Measurements from ENCODE around the gene ANTXR1.

The ANTXR1 gene

GRCh38 chr2:69139778-69140670 lies 127.0 kb downstream of the ANTXR1 start:
- DNase-seq, result no peak

GRCh38 chr2:69141061-69141460 lies 128.1 kb downstream of the ANTXR1 start:
- no peak for DNase-seq

GRCh38 chr2:69143748-69144360 lies 130.9 kb downstream of the ANTXR1 start:
- no peak for DNase-seq

GRCh38 chr2:69145204-69145603 lies 132.2 kb downstream of the ANTXR1 start:
- DNase-seq, result no peak

GRCh38 chr2:69147841-69148533 lies 135.0 kb downstream of the ANTXR1 start:
- no peak for DNase-seq

- DNase-seq, result no peak
Observed at GRCh38 chr2:69149631-69150215, 136.7 kb downstream of the ANTXR1 start.

- DNase-seq, result no peak
Observed at GRCh38 chr2:69151931-69152330, 139.0 kb downstream of the ANTXR1 start.

GRCh38 chr2:69152847-69153583 lies 140.0 kb downstream of the ANTXR1 start:
- no peak for DNase-seq

- no peak for DNase-seq
Observed at GRCh38 chr2:69154106-69154505, 141.1 kb downstream of the ANTXR1 start.

- no peak for DNase-seq
Observed at GRCh38 chr2:69156624-69157023, 143.6 kb downstream of the ANTXR1 start.

- DNase-seq, result no peak
Observed at GRCh38 chr2:69157441-69157840, 144.5 kb downstream of the ANTXR1 start.

GRCh38 chr2:69159986-69160385 lies 147.0 kb downstream of the ANTXR1 start:
- no peak for DNase-seq

GRCh38 chr2:69162057-69162456 lies 149.1 kb downstream of the ANTXR1 start:
- DNase-seq, result no peak

GRCh38 chr2:69163109-69163508 lies 150.1 kb downstream of the ANTXR1 start:
- DNase-seq, result peak; percentile 13

- no peak for DNase-seq
Observed at GRCh38 chr2:69163556-69163955, 150.6 kb downstream of the ANTXR1 start.

- no peak for DNase-seq
Observed at GRCh38 chr2:69164061-69164778, 151.2 kb downstream of the ANTXR1 start.

- no peak for DNase-seq
Observed at GRCh38 chr2:69165091-69165880, 152.3 kb downstream of the ANTXR1 start.

GRCh38 chr2:69166465-69166811 lies 153.5 kb downstream of the ANTXR1 start:
- no peak for DNase-seq

GRCh38 chr2:69166812-69167468 lies 154.0 kb downstream of the ANTXR1 start:
- no peak for DNase-seq

- DNase-seq, result no peak
Observed at GRCh38 chr2:69167469-69167822, 154.5 kb downstream of the ANTXR1 start.
